ENCODE data around the gene CCDC167. TPM values are rescaled to one million over a fixed set of nuclear protein-coding genes. Genes with fewer than 3 reads are reported as not detected.

Gene CCDC167
- total and polyA plus RNA-seq, 2 of the 8 experiments (the other 6 are each of a cell fraction or from before 2014, with no cell fraction given), result 11.0 to 26.5 TPM

- TF ChIP-seq CHD7 (IDR thresholded peaks at IDR 0.05; ENCODE audit: insufficient replicate concordance, low read length) (no peak), BRCA1 (IDR thresholded peaks at IDR 0.05; ENCODE audit: low read depth, low read length) (no peak), NANOG (IDR thresholded peaks at IDR 0.05; ENCODE audit: insufficient read depth, low read depth, low read length, poor library complexity, severe bottlenecking) (no peak), RBBP5 (IDR thresholded peaks at IDR 0.05; ENCODE audit: borderline replicate concordance, low read depth, low read length) (no peak), ATF2 (IDR thresholded peaks at IDR 0.05; ENCODE audit: low read length) (no peak), HDAC6 (IDR thresholded peaks at IDR 0.05; ENCODE audit: low read depth, low read length) (no peak), FOSL1 (IDR thresholded peaks at IDR 0.05; ENCODE audit: insufficient read depth, low read depth, low read length) (no peak), SAP30 (IDR thresholded peaks at IDR 0.05; ENCODE audit: insufficient read depth, insufficient replicate concordance, low read length) (no peak)
Measured at GRCh38 chr6:37473364-37474095, 26.2 kb downstream of the CCDC167 start (continued).
